K562 (cell line): ENCODE measurements around the gene NPR1. TPM values are rescaled to one million over a fixed set of nuclear protein-coding genes. Genes with fewer than 3 reads are reported as not detected.

ENCODE experiments used
- ATAC-seq: fragments of 200-7000 bp; cut with Tn5 transposase; 3 replicates; pipeline ENCODE4 v1.9.1; 2020; ENCODE audit warnings: moderate library complexity
- BruUV-seq: library from RNA; stranded (reverse); fragments of 400-500 nt; replicated peaks from 2 replicates; lab custom pipeline; 2021; lab: Mats Ljungman, UMichigan
- CTCF ChIA-PET: fragments of 300-600 bp; formaldehyde crosslinking; extraction: SDS; loops from one replicate; lab custom pipeline; 2021; ENCODE audit warnings: low intra/inter-chr PET ratio; lab: Yijun Ruan, JAX
- POLR2A ChIA-PET: fragments of 300-600, 350-650 bp; sonication (Branson Sonifier 250); formaldehyde crosslinking; extraction: SDS; loops from one replicate; lab custom pipeline; 2021; ENCODE audit warnings: antibody characterized with exemption, inconsistent platforms; lab: Yijun Ruan, JAX
- DNase-seq, 4 experiments: peaks; one replicate each; pipeline versions ENCODE4 v3.0.0 to v3.0.0-alpha.2; 2011 to 2018; ENCODE audit warnings: low spot score in 3 of 4, mixed read lengths in 3 of 4; ENCODE audit errors: extremely low read depth in 1 of 4
- FAIRE-seq: peaks from 2 replicates; lab custom pipeline; 2011; peaks lifted over from hg19 to GRCh38; lab: Jason Lieb, UNC
- H2AFZ ChIP-seq: 2 replicates; pipeline ENCODE4 v1.6.0; 2011; ENCODE audit warnings: low read depth, low read length, control low read depth, inconsistent platforms
- H3K27ac ChIP-seq: fragments of 200-600 bp; 3 replicates; pipeline ENCODE4 v1.8.0; 2011; ENCODE audit warnings: low read depth, mild to moderate bottlenecking, control low read depth, inconsistent platforms, low read length, moderate library complexity, mixed read lengths; ENCODE audit errors: extremely low read depth
- H3K27me3 ChIP-seq, 2 experiments: fragments of 300-600 bp in 1 of 2; 2 replicates in 1 of 2; 3 replicates in 1 of 2; pipeline versions ENCODE4 v1.6.0 to v1.8.0; 2011; ENCODE audit warnings: inconsistent platforms in 2 of 2, low read length in 2 of 2, mild to moderate bottlenecking in 1 of 2, mixed read lengths in 1 of 2, moderate library complexity in 1 of 2; ENCODE audit not compliant: control insufficient read depth in 2 of 2, insufficient read depth in 2 of 2
- H3K36me3 ChIP-seq: fragments of 300-600 bp; 3 replicates; pipeline ENCODE4 v1.8.0; 2011; ENCODE audit warnings: mild to moderate bottlenecking, low read length, inconsistent platforms; ENCODE audit not compliant: control insufficient read depth, insufficient read depth
- H3K4me1 ChIP-seq, 2 experiments: fragments of 200-600 bp in 1 of 2; replicated peaks in 1 of 2; 2 replicates in 1 of 2; 3 replicates in 1 of 2; pipeline versions ENCODE4 v1.5.1 to v1.8.0; 2011; ENCODE audit warnings: inconsistent platforms in 2 of 2, low read length in 2 of 2, mild to moderate bottlenecking in 1 of 2, mixed read lengths in 1 of 2, moderate library complexity in 1 of 2; ENCODE audit not compliant: control insufficient read depth in 2 of 2, insufficient read depth in 2 of 2
- H3K4me2 ChIP-seq: 2 replicates; pipeline ENCODE4 v1.6.1; 2011; ENCODE audit warnings: low read length, control low read depth, inconsistent platforms, mixed read lengths; ENCODE audit not compliant: insufficient read depth
- H3K4me3 ChIP-seq: fragments of 200-600 bp; sonication (generic), shearing (Covaris generic); 2 replicates; pipeline ENCODE4 v1.5.1; 2016; ENCODE audit warnings: control low read depth, inconsistent platforms
- H3K79me2 ChIP-seq: fragments of 200-600 bp; 3 replicates; pipeline ENCODE4 v1.8.0; 2011; ENCODE audit warnings: low read length, inconsistent platforms; ENCODE audit not compliant: control insufficient read depth, insufficient read depth
- H3K9ac ChIP-seq, 2 experiments: 2 replicates each; pipeline versions ENCODE4 v1.6.0 to v1.6.1; 2011; ENCODE audit warnings: low read depth in 2 of 2, low read length in 2 of 2, control low read depth in 1 of 2, inconsistent platforms in 1 of 2, mild to moderate bottlenecking in 1 of 2, mixed read lengths in 1 of 2; ENCODE audit not compliant: insufficient read depth in 1 of 2
- H3K9me1 ChIP-seq: one replicate; pipeline ENCODE4 v1.6.0; 2011; ENCODE audit warnings: inconsistent platforms, mild to moderate bottlenecking, low read length, moderate library complexity; ENCODE audit not compliant: control insufficient read depth, insufficient read depth
- H3K9me3 ChIP-seq: replicated peaks from 2 replicates; pipeline ENCODE4 v1.5.1; 2011; ENCODE audit warnings: low read depth, low read length, inconsistent platforms; ENCODE audit not compliant: control insufficient read depth, insufficient read depth
- H4K20me1 ChIP-seq: replicated peaks from 2 replicates; pipeline ENCODE4 v1.6.1; 2011; ENCODE audit warnings: low read length, inconsistent platforms, mixed read lengths; ENCODE audit not compliant: control insufficient read depth, insufficient read depth
- ATF1 ChIP-seq, 2 experiments: fragments of 450-650 bp in 1 of 2; IDR thresholded peaks; 2 replicates each; pipeline ENCODE4 v1.6.1; 2016; ENCODE audit warnings: missing compliant biosample characterization in 1 of 2, missing genetic modification characterization in 1 of 2
- RFX5 ChIP-seq: IDR thresholded peaks from 2 replicates; pipeline ENCODE4 v1.6.1; 2011; ENCODE audit warnings: low read depth, mild to moderate bottlenecking, improper control_type of control experiment, low read length
- SAFB ChIP-seq: fragments of 200-400 bp; formaldehyde crosslinking; IDR thresholded peaks from 2 replicates; pipeline ENCODE4 v1.6.1; 2017; ENCODE audit warnings: low read depth, low read length, borderline replicate concordance
- SFPQ ChIP-seq: fragments of 200-400 bp; formaldehyde crosslinking; IDR thresholded peaks from 2 replicates; pipeline ENCODE4 v1.6.1; 2017; ENCODE audit warnings: mild to moderate bottlenecking, low read depth, low read length, moderate library complexity
- ZNF212 ChIP-seq: fragments of 450-650 bp; formaldehyde crosslinking; IDR thresholded peaks from 2 replicates; pipeline ENCODE4 v1.4.0; 2020; ENCODE audit warnings: mild to moderate bottlenecking
- WGBS: fragments of 100-300 bp; shearing (Covaris generic); methylation state at CpG from one replicate; pipeline ENCODE4 v1.1.6; 2016; ENCODE audit warnings: low coverage, mixed read lengths; ENCODE audit not compliant: insufficient coverage; ENCODE audit errors: missing lambda C conversion rate; 5-methylcytosine and 5-hydroxymethylcytosine counted together
- in situ Hi-C: fragments of 300-500 bp; cut with MboI; formaldehyde crosslinking; loops from 4 replicates; pipeline ENCODE4 v1.15.0; 2018; ENCODE audit warnings: inconsistent platforms, mixed read lengths
- intact Hi-C: fragments of 100-400 bp; cut with micrococcal nuclease; formaldehyde crosslinking; loops from 2 replicates; pipeline ENCODE4 v1.14.2; 2022
- polyA plus RNA-seq, 8 experiments: library from polyadenylated mRNA; depleted of rRNA in 4 of 8; stranded (reverse) in 5 of 8; unstranded in 3 of 8; fragments of >200 nt; fragmentation: Nextera tagmentation in 2 of 8; fragmentation: Illumina TruSeq in 1 of 8; extraction: Ambion mirVana in 2 of 8; extraction: Trizol in 1 of 8; gene quantifications; 2 replicates each; pipeline versions ENCODE4 v1.2.1 to v1.2.3, GENCODE V29; 2011 to 2014; ENCODE audit warnings: inconsistent platforms in 1 of 8, missing spikeins in 1 of 8
- total RNA-seq, 7 experiments: library from RNA; depleted of rRNA in 6 of 7; stranded (reverse); fragments of >200 nt in 6 of 7; fragmentation: Illumina TruSeq in 2 of 7; extraction: Trizol in 2 of 7; gene quantifications; 2 replicates each; pipeline versions ENCODE4 v1.2.1 to v1.2.3, GENCODE V29; 2011 to 2021; ENCODE audit warnings: low replicate concordance in 1 of 7
- TF ChIP-seq, protein P1 (sequence below): fragments of 450-650 bp; IDR thresholded peaks from 2 replicates; pipeline ENCODE4 v1.6.1; 2016; ENCODE audit warnings: mild to moderate bottlenecking, moderate library complexity
- TF ChIP-seq, protein P2 (sequence below): IDR thresholded peaks from 2 replicates; pipeline ENCODE4 v1.6.1; 2016; ENCODE audit warnings: missing genetic modification characterization, missing compliant biosample characterization

Gene NPR1
- total and polyA plus RNA-seq, 9 of the 15 experiments (the other 6 are each of a cell fraction or from before 2014, with no cell fraction given): 0.05 to 0.16 (median 0.06) TPM; not detected in 6

- intact Hi-C loops (no loop called here), in situ Hi-C loops (no loop called here)
- Histone ChIP-seq H3K4me3 (no peak overlapping the region), H3K79me2 (no peaks in the 10 kb centered on the region), H4K20me1 (no peaks in the 10 kb centered on the region), H3K4me1 (no peaks in the 10 kb centered on the region; a peak in 1 of 5 replicates), H3K36me3 (no peaks in the 10 kb centered on the region; the same call in 1 of the 3 replicates), H3K9me1 (no peaks in the 10 kb centered on the region), H3K27ac (no peak overlapping the region), H2AFZ (no peak overlapping the region), H3K9me3 (no peaks in the 10 kb centered on the region), H3K27me3 (no peaks in the 10 kb centered on the region), H3K4me2 (no peak overlapping the region), H3K9ac (no peak overlapping the region)
- BruUV-seq: no TSS peak
- WGBS: 73% methylated on average over 3 of the region's 3 CpGs
- no peak for FAIRE-seq
- ATAC-seq: no peak
- CTCF ChIA-PET: no interaction called here
- DNase-seq: no peak
- POLR2A ChIA-PET: interaction anchor here (1.0 to 1.3 kb wide), 4 partner anchors 8 to 100 kb away, joined by 3 to 4 read pairs (median 3); no protein-coding TSS in a partner anchor
- TF ChIP-seq RFX5 (no peak), SFPQ (no peak), ZNF212 (CRISPR knock-in tag) (no peak), ATF1 (CRISPR knock-in tag; IDR thresholded peaks at IDR 0.05) (no peak), ATF1 (tag; IDR thresholded peaks at IDR 0.05) (no peak), SAFB (no peak)
- TF ChIP-seq, protein P1, sequence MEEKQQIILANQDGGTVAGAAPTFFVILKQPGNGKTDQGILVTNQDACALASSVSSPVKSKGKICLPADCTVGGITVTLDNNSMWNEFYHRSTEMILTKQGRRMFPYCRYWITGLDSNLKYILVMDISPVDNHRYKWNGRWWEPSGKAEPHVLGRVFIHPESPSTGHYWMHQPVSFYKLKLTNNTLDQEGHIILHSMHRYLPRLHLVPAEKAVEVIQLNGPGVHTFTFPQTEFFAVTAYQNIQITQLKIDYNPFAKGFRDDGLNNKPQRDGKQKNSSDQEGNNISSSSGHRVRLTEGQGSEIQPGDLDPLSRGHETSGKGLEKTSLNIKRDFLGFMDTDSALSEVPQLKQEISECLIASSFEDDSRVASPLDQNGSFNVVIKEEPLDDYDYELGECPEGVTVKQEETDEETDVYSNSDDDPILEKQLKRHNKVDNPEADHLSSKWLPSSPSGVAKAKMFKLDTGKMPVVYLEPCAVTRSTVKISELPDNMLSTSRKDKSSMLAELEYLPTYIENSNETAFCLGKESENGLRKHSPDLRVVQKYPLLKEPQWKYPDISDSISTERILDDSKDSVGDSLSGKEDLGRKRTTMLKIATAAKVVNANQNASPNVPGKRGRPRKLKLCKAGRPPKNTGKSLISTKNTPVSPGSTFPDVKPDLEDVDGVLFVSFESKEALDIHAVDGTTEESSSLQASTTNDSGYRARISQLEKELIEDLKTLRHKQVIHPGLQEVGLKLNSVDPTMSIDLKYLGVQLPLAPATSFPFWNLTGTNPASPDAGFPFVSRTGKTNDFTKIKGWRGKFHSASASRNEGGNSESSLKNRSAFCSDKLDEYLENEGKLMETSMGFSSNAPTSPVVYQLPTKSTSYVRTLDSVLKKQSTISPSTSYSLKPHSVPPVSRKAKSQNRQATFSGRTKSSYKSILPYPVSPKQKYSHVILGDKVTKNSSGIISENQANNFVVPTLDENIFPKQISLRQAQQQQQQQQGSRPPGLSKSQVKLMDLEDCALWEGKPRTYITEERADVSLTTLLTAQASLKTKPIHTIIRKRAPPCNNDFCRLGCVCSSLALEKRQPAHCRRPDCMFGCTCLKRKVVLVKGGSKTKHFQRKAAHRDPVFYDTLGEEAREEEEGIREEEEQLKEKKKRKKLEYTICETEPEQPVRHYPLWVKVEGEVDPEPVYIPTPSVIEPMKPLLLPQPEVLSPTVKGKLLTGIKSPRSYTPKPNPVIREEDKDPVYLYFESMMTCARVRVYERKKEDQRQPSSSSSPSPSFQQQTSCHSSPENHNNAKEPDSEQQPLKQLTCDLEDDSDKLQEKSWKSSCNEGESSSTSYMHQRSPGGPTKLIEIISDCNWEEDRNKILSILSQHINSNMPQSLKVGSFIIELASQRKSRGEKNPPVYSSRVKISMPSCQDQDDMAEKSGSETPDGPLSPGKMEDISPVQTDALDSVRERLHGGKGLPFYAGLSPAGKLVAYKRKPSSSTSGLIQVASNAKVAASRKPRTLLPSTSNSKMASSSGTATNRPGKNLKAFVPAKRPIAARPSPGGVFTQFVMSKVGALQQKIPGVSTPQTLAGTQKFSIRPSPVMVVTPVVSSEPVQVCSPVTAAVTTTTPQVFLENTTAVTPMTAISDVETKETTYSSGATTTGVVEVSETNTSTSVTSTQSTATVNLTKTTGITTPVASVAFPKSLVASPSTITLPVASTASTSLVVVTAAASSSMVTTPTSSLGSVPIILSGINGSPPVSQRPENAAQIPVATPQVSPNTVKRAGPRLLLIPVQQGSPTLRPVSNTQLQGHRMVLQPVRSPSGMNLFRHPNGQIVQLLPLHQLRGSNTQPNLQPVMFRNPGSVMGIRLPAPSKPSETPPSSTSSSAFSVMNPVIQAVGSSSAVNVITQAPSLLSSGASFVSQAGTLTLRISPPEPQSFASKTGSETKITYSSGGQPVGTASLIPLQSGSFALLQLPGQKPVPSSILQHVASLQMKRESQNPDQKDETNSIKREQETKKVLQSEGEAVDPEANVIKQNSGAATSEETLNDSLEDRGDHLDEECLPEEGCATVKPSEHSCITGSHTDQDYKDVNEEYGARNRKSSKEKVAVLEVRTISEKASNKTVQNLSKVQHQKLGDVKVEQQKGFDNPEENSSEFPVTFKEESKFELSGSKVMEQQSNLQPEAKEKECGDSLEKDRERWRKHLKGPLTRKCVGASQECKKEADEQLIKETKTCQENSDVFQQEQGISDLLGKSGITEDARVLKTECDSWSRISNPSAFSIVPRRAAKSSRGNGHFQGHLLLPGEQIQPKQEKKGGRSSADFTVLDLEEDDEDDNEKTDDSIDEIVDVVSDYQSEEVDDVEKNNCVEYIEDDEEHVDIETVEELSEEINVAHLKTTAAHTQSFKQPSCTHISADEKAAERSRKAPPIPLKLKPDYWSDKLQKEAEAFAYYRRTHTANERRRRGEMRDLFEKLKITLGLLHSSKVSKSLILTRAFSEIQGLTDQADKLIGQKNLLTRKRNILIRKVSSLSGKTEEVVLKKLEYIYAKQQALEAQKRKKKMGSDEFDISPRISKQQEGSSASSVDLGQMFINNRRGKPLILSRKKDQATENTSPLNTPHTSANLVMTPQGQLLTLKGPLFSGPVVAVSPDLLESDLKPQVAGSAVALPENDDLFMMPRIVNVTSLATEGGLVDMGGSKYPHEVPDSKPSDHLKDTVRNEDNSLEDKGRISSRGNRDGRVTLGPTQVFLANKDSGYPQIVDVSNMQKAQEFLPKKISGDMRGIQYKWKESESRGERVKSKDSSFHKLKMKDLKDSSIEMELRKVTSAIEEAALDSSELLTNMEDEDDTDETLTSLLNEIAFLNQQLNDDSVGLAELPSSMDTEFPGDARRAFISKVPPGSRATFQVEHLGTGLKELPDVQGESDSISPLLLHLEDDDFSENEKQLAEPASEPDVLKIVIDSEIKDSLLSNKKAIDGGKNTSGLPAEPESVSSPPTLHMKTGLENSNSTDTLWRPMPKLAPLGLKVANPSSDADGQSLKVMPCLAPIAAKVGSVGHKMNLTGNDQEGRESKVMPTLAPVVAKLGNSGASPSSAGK: no peak
- TF ChIP-seq, protein P2, sequence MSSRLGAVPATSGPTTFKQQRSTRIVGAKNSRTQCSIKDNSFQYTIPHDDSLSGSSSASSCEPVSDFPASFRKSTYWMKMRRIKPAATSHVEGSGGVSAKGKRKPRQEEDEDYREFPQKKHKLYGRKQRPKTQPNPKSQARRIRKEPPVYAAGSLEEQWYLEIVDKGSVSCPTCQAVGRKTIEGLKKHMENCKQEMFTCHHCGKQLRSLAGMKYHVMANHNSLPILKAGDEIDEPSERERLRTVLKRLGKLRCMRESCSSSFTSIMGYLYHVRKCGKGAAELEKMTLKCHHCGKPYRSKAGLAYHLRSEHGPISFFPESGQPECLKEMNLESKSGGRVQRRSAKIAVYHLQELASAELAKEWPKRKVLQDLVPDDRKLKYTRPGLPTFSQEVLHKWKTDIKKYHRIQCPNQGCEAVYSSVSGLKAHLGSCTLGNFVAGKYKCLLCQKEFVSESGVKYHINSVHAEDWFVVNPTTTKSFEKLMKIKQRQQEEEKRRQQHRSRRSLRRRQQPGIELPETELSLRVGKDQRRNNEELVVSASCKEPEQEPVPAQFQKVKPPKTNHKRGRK (tag): no peak
Measured at GRCh38 chr1:153735090-153735420, 56.6 kb downstream of the NPR1 start.
